D341Med (cell line): ENCODE data around the gene GAGE12G.
"Not testable (repeated sequence)": the region's sequence is repeated elsewhere in the genome, so short reads cannot be mapped to it uniquely, and the experiment has no call there.

Experiments
- DNase-seq: peaks from one replicate; pipeline ENCODE4 v3.0.0; 2012; ENCODE audit warnings: low spot score

GAGE12G gene

DNA sequence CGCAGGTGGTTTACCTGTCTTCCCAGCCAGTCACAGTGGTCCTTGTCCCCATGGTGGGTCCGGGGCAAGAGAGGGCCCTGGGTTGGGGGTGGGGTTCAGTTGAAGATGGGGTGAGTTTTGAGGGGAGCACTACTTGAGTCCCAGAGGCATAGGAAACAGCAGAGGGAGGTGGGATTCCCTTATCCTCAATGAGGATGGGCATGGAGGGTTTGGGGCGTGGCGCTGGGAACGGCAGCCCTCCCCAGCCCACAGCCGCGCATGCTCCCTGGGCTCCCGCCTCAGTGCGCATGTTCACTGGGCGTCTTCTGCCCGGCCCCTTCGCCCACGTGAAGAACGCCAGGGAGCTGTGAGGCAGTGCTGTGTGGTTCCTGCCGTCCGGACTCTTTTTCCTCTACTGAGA lies at the start of gene GAGE12G:
Gene GAGE12G, plus strand, starts transcription at position 301 of the 400 bp plus-strand sequence. CDS start 1,155 bp downstream, outside the sequence.
- not testable (repeated sequence) for DNase-seq

- not testable (repeated sequence) for DNase-seq
Observed at GRCh38 chrX:49531877-49532276, 38.3 kb upstream of the GAGE12G start, which contains the start of gene GAGE12C. Gene GAGE12C (plus strand): TSS chrX:49532177. CDS start chrX:49533332, 1,155 bp downstream.

- DNase-seq = not testable (repeated sequence)
Observed at GRCh38 chrX:49541433-49541832, 28.8 kb upstream of the GAGE12G start, which contains the start of gene GAGE12D. Gene GAGE12D (plus strand): TSS chrX:49541733. CDS start chrX:49542888, 1,155 bp downstream.

GRCh38 chrX:49550989-49551388 lies 19.2 kb upstream of the GAGE12G start, which contains the start of gene GAGE12E:
Gene GAGE12E (plus strand): TSS chrX:49551289. CDS start chrX:49552444, 1,155 bp downstream.
- DNase-seq = not testable (repeated sequence)

DNA sequence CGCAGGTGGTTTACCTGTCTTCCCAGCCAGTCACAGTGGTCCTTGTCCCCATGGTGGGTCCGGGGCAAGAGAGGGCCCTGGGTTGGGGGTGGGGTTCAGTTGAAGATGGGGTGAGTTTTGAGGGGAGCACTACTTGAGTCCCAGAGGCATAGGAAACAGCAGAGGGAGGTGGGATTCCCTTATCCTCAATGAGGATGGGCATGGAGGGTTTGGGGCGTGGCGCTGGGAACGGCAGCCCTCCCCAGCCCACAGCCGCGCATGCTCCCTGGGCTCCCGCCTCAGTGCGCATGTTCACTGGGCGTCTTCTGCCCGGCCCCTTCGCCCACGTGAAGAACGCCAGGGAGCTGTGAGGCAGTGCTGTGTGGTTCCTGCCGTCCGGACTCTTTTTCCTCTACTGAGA lies 9.7 kb upstream of the GAGE12G start, which contains the start of gene GAGE12F:
Gene GAGE12F, plus strand, starts transcription at position 301 of the 400 bp plus-strand sequence. CDS start 1,155 bp downstream, outside the sequence.
- DNase-seq = not testable (repeated sequence)

DNA sequence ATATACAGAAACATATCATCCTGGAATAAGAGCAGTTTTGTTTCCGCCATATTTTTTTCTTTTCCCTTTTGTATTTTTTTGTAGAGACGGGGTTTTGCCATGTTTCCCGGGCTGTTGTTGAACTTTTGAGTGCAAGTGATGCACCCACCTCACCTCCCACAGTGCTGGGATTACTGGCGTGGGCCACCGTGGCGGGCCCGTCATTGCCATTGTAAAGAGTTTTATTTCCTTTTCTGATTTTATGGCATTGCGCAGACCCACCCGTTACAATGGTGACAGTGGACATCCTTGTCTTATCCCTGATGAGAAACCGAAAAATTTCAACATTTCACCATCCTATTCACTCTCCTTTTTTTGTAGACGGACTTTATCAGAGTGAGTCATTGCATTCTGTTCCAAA lies 1.5 kb upstream of the GAGE12G start:
- DNase-seq = not testable (repeated sequence)

DNA sequence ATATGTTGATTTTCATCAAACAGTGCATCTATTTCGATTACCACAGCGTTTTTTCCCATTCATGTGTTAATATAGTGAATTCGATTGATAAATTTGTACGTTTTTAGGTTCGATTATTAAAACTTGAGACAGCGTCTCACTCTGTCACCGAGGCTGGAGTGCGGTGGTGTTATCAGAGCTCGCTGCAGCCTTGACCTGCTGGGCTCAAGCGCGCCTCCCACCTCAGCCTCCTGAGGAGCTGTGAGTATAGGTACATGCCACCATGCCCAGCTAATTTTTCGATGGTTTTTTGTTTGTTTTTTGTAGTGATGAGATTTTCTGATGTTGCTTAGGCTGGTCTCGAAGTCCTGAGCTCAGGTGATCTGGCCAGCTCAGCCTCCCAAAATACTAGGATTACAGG lies 1.0 kb upstream of the GAGE12G start:
- DNase-seq = not testable (repeated sequence)

- DNase-seq = not testable (repeated sequence)
Observed at GRCh38 chrX:49579649-49580048, 9.4 kb downstream of the GAGE12G start, which contains the start of gene GAGE12H. Gene GAGE12H (plus strand): TSS chrX:49579949. CDS start chrX:49581104, 1,155 bp downstream.

GRCh38 chrX:49589196-49589595 lies 19.0 kb downstream of the GAGE12G start, which contains the start of gene GAGE2A:
Gene GAGE2A (plus strand): TSS chrX:49589496. CDS start chrX:49590651, 1,155 bp downstream.
- not testable (repeated sequence) for DNase-seq

DNA sequence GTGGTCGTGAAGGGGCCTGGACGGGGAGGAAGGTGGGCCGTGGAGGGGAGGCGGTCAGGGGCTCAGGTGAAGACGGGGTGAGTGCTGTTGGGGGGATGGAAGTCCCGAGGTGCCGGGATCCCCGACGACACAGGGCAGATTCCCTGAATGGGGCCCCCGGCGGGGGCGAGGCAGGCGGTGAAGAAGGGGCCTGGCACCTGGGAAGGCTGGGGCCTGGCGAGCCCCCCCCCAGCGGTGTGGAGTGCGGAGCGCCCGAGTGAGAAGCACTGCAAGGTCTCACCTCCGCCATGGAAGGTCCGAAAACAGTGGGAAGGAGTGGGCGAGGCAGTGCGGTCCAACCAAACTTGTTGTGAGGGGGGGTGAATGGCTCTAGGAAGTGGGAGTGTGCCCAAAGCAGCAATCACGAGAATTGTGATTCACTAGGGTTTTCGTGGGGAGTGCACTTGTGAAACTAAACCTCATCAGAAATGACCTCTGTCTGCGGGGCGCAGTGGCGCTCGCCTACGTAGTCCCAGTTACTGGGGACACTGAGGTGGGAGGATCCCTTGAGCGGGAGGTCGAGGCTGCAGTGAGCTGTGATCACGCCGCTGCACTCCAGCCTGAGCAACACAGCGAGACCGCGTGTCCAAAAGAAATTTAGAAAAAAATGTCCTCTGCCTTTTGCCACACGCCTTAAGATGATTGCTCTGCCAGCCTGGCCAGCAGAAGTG lies 19.7 kb downstream of the GAGE12G start:
- DNase-seq = not testable (repeated sequence)

- not testable (repeated sequence) for DNase-seq
Observed at GRCh38 chrX:49590488-49590887, 20.3 kb downstream of the GAGE12G start.

DNA sequence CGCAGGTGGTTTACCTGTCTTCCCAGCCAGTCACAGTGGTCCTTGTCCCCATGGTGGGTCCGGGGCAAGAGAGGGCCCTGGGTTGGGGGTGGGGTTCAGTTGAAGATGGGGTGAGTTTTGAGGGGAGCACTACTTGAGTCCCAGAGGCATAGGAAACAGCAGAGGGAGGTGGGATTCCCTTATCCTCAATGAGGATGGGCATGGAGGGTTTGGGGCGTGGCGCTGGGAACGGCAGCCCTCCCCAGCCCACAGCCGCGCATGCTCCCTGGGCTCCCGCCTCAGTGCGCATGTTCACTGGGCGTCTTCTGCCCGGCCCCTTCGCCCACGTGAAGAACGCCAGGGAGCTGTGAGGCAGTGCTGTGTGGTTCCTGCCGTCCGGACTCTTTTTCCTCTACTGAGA lies 28.5 kb downstream of the GAGE12G start, which contains the start of gene GAGE1:
Gene GAGE1, plus strand, starts transcription at position 301 of the 400 bp plus-strand sequence. CDS start 1,155 bp downstream, outside the sequence.
- DNase-seq = not testable (repeated sequence)

DNA sequence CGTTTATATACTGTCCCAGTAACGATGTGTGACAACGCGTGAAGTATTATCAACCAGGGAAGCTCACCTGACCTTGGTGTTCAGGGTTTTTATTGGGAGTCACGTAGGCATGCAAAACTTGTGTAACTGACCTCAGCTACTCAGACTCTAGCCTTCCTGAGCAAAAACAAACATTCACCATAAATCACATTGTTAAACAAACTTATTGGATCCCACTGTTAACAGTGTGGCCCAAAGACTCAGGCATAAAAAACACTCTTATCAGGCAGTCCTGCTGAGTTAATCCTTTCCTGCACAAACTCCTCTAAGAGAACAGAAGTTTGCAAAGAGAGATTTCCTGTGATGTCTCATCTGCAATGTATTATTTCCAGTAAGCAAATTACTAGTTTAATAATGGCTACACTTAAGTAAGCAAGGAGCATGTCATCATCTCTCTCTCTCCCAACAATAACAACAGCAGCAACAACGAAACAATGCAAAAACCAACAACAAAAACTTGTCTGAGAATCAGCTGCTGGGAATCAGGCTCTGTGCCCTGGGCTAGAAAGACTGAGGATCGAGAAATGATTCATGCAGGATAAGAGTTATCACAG lies 40.6 kb downstream of the GAGE12G start:
- DNase-seq = no peak

DNA sequence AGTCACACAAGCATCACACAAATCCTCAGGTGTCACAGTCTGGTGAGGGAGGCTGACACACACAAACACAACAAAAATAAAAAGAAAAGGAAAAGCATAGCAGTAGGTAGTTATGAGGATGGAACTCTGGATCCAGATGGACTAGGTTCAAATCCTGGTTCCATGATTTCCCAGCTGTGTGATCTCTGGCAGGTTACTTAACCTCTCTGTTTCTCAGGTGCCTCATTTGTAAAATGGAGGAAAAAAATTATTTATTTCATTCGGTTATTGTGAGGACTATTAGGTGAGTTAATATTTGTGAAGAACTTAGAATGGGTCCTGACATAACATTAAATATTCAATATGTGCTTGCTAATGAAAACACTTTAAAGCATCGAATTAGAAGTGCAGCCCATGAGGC lies 48.4 kb downstream of the GAGE12G start:
- DNase-seq = no peak
